Stimulated activated CD8-positive, alpha-beta memory T cell treated with anti-CD3 and anti-CD28 coated beads, Interleukin-12 subunit alpha, Interleukin-12 subunit beta, amount 100 ng/mL, for 4 hours (primary cell): ENCODE data around the gene ANKAR.
"Not testable (repeated sequence)": the region's sequence is repeated elsewhere in the genome, so short reads cannot be mapped to it uniquely, and the experiment has no call there.

Experiments used
- DNase-seq: peaks from one replicate; pipeline ENCODE4 v3.0.0-alpha.2; 2020; ENCODE audit warnings: low read depth

ANKAR gene

GRCh38 chr2:189658306-189659212, 15.9 kb upstream of the ANKAR start:
- no peak for DNase-seq

DNA sequence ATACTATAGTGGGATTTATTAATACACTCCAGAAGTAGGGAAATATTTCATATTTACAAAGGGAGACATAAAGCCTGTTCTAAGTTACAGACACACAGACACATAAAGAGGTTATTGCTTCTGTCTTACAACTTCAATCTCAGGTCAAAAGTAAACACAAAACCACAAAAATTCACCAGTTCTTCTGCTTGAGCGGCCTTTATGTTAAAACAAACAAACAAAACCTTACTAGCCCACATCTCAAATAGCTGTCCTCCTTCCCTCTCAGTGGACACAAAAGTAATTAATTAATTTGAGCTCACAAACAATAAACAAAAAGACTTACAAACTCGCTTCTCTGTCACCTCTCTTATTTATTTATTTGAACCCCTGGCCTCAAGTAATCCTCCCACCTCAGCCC, 14.7 kb upstream of the ANKAR start:
- DNase-seq = no peak

- DNase-seq = no peak
These were observed 13.7 kb upstream of the ANKAR start for GRCh38 chr2:189660803-189661147.

GRCh38 chr2:189661148-189661956, 13.1 kb upstream of the ANKAR start, which contains the start of gene ASNSD1:
ASNSD1 (plus strand) TSS chr2:189661459; CDS start chr2:189666133, 4,674 bp downstream.
- peak; percentile 98 for DNase-seq

- DNase-seq = no peak
These were observed 12.5 kb upstream of the ANKAR start for GRCh38 chr2:189661957-189662321.

DNA sequence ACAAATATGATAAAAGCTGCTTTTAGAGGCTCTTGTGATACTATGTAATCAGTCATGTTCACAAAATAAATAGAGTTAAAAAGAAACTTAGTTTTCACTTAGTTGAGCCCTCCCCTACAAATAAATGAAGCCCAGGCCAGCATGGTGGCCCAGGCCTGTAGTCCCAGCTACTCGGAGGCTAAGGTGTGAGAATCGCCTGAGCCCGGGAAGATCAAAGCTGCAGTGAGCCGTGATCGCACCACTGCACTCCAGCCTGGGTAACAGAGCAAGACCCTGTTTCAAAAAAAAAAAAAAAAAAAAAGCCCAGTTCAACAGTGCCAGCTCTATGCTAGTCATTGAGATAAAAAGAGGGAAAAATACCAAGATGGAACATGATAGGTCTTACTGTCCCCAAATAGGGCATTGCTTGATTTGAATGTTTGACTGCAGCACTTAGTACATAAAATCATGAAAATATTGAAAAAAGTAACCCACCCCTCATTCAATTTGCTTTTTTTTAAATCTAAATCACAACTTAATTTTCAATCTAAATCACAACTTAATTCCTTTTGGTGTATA, 11.7 kb upstream of the ANKAR start:
- no peak for DNase-seq

GRCh38 chr2:189663319-189663718, 11.2 kb upstream of the ANKAR start:
- not testable (repeated sequence) for DNase-seq

GRCh38 chr2:189669913-189670312, 4.6 kb upstream of the ANKAR start:
- no peak for DNase-seq

GRCh38 chr2:189673661-189674373, 653 bp upstream of the ANKAR start:
- no peak for DNase-seq

- DNase-seq = no peak
These were observed 2.0 kb downstream of the ANKAR start for GRCh38 chr2:189676471-189676870.

GRCh38 chr2:189679226-189679625, 4.8 kb downstream of the ANKAR start:
- DNase-seq = no peak

DNA sequence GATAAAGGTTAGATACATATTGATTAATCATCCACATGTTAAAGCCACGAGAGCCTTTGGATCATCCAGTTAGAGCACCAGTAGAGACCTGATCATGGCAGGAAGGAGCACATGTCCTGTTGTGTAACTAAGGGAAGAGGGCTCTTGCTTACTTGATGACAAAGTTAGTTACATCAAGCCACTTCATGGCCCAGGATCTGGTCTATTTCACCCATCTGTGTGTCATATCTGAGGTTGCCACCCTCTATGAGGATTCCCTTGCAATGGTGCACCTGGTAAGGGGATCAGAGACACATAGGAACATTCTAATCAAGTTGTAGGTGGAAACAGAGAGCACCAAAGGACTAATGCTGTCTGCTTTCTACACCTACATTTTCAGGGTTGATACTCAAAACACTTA, 6.7 kb downstream of the ANKAR start:
- no peak for DNase-seq

DNA sequence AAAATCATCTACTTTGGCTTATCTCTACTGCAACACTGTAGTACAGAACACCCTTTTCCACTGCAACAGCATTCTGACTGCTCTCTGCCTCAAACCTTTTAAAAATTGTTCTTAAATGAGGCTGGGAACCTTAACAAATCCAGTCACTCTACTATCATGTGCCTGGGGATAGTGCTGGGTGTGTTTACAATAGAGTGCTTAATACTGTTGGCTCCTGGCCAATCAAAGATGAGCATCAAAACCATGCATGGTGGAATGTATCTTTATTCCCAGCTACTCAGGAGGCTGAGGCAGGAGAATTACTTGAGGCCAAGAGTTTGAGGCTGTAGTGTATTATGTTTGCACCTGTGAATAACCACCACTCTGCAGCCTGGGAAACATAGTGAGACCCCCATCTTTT, 7.4 kb downstream of the ANKAR start:
- no peak for DNase-seq

DNA sequence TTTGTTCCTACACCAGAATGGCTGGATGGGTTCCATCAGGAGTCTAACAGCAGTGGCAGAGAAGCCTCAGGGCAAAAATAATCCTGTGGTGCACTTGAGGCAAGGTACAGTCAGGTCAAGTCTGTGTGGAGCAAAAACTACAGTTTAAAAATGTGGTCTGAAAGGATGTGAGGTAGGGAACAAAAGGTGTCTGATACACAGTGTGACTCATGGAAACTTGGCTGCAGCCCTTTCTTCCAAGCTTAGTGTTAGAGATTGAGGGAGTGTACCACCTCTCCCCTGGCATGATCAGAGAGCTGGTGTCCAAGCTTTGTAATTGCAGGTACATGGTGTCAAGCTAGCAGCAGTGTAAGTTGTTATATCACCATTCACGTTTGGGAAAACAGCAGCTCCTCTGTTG, 8.9 kb downstream of the ANKAR start:
- no peak for DNase-seq

DNA sequence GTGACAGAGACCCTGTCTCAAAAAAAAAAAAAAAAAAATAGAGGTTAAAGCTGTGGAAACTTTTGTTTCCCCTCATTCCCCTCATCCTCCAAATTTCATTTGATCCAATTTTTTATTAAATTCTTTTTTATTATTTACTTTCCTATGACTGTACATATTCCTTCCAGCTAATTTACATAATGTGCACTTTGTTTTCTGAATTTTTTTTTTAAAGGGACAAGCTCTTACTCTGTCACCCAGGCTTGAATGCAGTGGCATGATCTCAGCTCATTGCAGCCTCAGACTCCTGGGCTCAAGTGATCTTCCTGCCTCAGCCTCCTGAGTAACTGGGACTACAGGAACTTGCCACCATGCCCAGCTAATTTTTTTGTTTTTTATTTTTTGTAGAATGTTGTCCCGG, 10.3 kb downstream of the ANKAR start:
- no peak for DNase-seq

DNA sequence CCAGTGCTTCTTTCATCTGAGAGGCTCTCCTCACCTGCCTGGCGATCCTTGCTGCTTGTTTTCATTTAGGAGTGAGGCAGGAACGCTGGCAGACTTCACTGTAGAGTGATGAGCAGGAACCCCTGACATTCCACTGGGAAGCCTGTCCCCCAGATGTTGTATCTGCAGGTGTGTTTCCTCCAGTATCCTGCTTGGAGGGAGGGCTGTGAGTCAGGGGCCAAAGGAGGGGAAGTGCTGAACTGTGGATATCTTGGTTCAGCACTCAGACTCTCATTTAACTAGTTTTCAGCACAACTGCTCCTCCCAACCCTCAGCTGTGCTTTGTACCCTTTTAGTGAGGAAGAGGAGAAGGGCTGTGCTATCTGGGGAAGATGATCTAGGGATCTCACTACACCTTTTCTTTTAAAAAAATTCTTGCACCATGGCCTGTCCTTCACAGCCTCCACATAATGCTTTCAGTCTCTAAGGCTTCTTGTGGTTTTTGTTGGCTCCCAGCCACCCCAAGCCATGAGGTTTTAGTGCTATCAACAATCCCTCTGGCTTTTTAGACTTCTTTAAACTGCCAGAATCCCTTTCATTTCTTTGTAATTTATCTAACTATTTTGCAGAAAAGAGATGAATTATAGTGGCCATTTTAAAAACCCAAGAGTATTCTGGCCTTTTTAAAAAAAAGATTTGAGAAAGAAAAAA, 11.2 kb downstream of the ANKAR start:
- DNase-seq = no peak

DNA sequence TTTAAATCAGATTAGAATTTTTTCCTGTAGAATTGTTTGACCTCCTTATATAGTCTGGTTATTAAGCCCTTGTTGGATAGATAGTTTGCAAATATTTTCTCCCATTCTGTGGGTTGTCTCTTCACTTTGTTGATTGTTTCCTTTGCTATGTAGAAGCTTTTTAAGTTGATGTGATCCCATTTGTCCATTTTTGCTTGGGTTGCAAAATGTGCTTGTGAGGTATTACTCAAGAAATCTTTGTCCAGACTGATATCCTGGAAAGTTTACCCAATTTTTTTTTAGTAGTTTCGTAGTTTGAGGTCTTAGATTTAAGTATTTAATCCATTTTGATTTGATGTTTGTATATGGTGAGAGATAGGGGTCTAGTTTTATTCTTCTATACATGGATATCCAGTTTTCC, 13.3 kb downstream of the ANKAR start:
- not testable (repeated sequence) for DNase-seq

DNA sequence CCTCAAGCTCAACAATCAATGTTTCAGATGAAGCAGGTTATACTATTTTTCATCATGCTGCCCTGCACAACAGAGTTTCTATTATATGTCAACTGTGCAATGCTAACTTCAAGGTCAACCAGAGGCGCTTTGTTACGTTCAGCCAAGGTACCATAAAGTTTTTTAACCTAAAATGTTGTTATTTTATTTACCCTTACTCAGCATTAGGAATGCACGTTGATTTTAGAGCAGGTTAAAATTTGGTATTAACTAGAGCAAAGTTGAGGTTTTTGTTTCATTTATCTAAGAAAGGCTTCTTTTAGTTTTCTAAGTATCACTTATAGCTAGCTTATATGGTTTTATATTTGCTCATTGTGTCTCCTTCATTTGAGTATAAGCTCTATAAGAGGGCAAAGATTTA, 21.8 kb downstream of the ANKAR start:
- DNase-seq = no peak

DNA sequence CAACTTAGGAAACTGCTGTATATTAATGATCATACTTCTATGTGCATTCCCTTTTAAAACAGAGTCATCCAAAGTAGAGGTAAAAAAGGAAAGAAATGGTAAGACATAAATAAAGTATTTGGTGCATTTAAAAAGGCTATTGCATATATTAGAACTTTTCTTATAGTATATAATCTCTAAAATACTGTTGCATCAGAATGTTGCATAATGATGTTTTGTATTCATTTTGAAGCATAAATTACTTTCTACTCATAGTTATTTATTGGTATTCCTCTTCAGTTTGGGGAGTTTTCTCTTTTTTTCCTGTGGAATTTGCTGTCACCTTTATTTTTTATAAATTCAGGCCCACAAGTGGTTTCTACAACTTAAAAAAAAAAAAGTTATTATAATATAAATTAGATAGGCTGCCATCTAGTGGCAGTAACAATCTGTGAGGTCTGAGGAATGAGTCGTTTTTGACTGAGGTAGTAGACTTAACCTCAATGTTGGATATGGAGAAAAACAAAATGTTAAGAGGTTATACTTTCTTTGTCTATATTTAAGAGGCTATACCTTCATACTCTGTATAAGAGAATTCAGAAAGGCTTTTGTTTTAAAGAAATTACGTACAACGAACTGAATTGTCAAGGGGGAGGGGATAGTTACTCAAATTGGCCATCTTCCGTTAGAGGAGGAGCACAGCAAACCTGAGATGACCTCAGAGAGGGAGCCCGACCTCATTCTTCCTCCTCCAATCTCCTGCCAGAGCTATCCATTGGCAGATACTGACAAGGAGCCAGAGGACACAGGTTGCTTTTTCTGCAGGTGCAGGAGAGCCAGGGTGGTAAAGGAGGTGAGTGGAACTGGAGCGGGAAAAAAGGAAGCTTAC, 23.8 kb downstream of the ANKAR start:
- no peak for DNase-seq

DNA sequence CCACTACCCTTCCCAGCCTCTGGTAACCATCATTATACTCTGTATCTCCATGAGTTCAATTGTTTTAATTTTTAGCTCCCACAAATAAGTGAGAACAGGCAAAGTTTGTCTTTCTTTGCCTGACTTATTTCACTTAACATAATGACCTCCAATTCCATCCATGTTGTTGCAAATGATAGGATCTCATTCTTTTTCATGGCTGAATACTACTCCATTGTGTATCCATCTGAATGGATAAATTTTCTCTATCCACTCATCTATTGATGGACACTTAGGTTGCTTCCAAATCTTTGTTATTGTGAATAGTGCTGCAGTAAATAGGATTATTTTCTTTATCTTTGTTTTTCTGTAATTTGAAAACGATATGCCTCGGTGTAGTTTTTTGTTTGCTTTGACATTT, 26.2 kb downstream of the ANKAR start:
- DNase-seq = no peak

DNA sequence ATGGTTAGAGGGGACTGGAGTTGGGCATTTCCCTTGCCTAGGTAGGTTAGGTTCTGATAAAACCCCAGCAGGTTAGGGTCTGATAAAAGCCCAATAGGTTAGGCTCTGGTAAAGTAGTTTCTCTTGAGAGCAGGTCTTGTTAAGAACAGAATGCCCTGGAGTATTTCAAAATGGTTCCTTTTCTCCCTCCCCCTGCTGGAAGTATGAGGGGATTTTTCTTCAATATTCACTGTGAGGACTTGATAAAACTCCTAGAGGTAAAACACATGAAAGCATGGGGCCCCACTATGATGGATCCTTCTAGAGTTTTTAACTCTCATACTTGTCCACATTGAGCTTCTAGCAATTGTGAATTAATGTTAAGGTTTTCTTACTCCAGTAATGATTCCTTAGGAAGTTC, 27.6 kb downstream of the ANKAR start:
- DNase-seq = no peak
